ENCODE results near the gene EFCAB14. TPM values are rescaled to one million over a fixed set of nuclear protein-coding genes. Genes with fewer than 3 reads are reported as not detected.

EFCAB14 gene
- total RNA-seq, 1 experiment from 2014 or later = 52.5 TPM

DNA sequence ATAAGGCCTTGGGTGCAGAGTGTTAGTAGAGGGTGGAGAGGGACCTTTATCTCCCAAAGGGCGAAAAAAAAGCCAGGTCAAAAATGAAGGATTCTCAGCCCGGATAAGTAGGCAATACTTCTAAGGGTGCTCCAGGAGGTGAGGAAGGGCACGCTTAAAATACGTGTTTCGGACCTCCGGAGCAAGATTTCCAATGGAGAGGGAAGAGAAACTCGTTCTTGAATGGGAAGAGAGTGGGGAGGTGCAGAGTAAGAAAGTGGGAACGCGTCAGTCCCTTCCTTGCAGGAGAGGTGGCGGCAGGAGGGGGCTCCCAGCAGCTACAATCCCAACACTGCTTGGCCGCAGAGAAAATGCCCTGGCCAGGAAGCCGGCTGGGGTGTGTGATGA is 581 bp downstream of the EFCAB14 start:
- TF ChIP-seq CEBPB (IDR thresholded peaks at IDR 0.05; ENCODE audit: low read depth) = no peak
- no peak for TF ChIP-seq SIN3A (IDR thresholded peaks at IDR 0.05; ENCODE audit: low read depth)
- TF ChIP-seq ZFX (IDR thresholded peaks at IDR 0.05) = no peak
- no peak for TF ChIP-seq SP1 (IDR thresholded peaks at IDR 0.05; ENCODE audit: low read depth)
- TF ChIP-seq, protein P1, sequence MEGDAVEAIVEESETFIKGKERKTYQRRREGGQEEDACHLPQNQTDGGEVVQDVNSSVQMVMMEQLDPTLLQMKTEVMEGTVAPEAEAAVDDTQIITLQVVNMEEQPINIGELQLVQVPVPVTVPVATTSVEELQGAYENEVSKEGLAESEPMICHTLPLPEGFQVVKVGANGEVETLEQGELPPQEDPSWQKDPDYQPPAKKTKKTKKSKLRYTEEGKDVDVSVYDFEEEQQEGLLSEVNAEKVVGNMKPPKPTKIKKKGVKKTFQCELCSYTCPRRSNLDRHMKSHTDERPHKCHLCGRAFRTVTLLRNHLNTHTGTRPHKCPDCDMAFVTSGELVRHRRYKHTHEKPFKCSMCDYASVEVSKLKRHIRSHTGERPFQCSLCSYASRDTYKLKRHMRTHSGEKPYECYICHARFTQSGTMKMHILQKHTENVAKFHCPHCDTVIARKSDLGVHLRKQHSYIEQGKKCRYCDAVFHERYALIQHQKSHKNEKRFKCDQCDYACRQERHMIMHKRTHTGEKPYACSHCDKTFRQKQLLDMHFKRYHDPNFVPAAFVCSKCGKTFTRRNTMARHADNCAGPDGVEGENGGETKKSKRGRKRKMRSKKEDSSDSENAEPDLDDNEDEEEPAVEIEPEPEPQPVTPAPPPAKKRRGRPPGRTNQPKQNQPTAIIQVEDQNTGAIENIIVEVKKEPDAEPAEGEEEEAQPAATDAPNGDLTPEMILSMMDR (IDR thresholded peaks at IDR 0.05 in 2 of 3, conservative IDR thresholded peaks at IDR 0.05 in 1 of 3; ENCODE audit: borderline replicate concordance in 1 of 3, insufficient read depth in 1 of 3, low read depth in 2 of 3, low read length in 2 of 3) = no peak
- no peak for TF ChIP-seq CBX3 (IDR thresholded peaks at IDR 0.05; ENCODE audit: low read depth)
- no peak for TF ChIP-seq POLR2AphosphoS5 (IDR thresholded peaks at IDR 0.05; ENCODE audit: low read depth, low read length)
- no peak for TF ChIP-seq TCF7L2 (IDR thresholded peaks at IDR 0.05; ENCODE audit: borderline replicate concordance, extremely low read depth, insufficient read depth, insufficient read length)
- no peak for TF ChIP-seq POLR2A (IDR thresholded peaks at IDR 0.05; ENCODE audit: borderline replicate concordance, extremely low read depth, insufficient read depth, insufficient read length)
- TF ChIP-seq, protein P2, sequence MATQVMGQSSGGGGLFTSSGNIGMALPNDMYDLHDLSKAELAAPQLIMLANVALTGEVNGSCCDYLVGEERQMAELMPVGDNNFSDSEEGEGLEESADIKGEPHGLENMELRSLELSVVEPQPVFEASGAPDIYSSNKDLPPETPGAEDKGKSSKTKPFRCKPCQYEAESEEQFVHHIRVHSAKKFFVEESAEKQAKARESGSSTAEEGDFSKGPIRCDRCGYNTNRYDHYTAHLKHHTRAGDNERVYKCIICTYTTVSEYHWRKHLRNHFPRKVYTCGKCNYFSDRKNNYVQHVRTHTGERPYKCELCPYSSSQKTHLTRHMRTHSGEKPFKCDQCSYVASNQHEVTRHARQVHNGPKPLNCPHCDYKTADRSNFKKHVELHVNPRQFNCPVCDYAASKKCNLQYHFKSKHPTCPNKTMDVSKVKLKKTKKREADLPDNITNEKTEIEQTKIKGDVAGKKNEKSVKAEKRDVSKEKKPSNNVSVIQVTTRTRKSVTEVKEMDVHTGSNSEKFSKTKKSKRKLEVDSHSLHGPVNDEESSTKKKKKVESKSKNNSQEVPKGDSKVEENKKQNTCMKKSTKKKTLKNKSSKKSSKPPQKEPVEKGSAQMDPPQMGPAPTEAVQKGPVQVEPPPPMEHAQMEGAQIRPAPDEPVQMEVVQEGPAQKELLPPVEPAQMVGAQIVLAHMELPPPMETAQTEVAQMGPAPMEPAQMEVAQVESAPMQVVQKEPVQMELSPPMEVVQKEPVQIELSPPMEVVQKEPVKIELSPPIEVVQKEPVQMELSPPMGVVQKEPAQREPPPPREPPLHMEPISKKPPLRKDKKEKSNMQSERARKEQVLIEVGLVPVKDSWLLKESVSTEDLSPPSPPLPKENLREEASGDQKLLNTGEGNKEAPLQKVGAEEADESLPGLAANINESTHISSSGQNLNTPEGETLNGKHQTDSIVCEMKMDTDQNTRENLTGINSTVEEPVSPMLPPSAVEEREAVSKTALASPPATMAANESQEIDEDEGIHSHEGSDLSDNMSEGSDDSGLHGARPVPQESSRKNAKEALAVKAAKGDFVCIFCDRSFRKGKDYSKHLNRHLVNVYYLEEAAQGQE (IDR thresholded peaks at IDR 0.05; ENCODE audit: low read depth) = no peak
- TF ChIP-seq MAX (IDR thresholded peaks at IDR 0.05) = no peak
- no peak for TF ChIP-seq ELF1 (IDR thresholded peaks at IDR 0.05; ENCODE audit: borderline replicate concordance, low read depth)
- TF ChIP-seq, protein P3, sequence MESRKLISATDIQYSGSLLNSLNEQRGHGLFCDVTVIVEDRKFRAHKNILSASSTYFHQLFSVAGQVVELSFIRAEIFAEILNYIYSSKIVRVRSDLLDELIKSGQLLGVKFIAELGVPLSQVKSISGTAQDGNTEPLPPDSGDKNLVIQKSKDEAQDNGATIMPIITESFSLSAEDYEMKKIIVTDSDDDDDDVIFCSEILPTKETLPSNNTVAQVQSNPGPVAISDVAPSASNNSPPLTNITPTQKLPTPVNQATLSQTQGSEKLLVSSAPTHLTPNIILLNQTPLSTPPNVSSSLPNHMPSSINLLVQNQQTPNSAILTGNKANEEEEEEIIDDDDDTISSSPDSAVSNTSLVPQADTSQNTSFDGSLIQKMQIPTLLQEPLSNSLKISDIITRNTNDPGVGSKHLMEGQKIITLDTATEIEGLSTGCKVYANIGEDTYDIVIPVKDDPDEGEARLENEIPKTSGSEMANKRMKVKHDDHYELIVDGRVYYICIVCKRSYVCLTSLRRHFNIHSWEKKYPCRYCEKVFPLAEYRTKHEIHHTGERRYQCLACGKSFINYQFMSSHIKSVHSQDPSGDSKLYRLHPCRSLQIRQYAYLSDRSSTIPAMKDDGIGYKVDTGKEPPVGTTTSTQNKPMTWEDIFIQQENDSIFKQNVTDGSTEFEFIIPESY (IDR thresholded peaks at IDR 0.05; ENCODE audit: extremely low read depth, insufficient replicate concordance, low read length) = no peak
- no peak for TF ChIP-seq ATF3 (IDR thresholded peaks at IDR 0.05)
- no peak for TF ChIP-seq ZNF274 (IDR thresholded peaks at IDR 0.05; ENCODE audit: low read depth, low read length)
- no peak for TF ChIP-seq FOSL1 (IDR thresholded peaks at IDR 0.05; ENCODE audit: low read depth)
- no peak for TF ChIP-seq JUND (IDR thresholded peaks at IDR 0.05)
- no peak for TF ChIP-seq EZH2 (IDR thresholded peaks at IDR 0.05)
- ChIA-PET CTCF (no interaction called here), POLR2A (no interaction called here), RAD21 (ENCODE audit: low non-redundant PET in 1 of 2, low total read pairs in 2 of 2, uncharacterized antibody in 2 of 2, unreplicated experiment in 2 of 2) (no interaction called here)
- no peaks in the 10 kb centered on the region for H3K9me2 ChIP-seq (ENCODE audit: insufficient read depth)
- H3K4me1 ChIP-seq (ENCODE audit: control insufficient read depth in 1 of 2, insufficient read depth in 2 of 2, low read length in 2 of 2) = peaks cover 17 to 23% of the 10 kb centered on the region in 2 experiments
- H3K9me3 ChIP-seq (ENCODE audit: control insufficient read depth in 1 of 2, insufficient read depth in 1 of 2, low read depth in 1 of 2, low read length in 2 of 2) = no peaks in the 10 kb centered on the region
- peak; percentile 21 for ATAC-seq
- H4K20me1 ChIP-seq (ENCODE audit: insufficient read depth) = no peaks in the 10 kb centered on the region
- peaks cover 9 to 18% of the 10 kb centered on the region in 2 experiments; a peak in 3 of 4 replicates for H3K36me3 ChIP-seq (ENCODE audit: control insufficient read depth in 1 of 2, insufficient read depth in 2 of 2, low read length in 2 of 2)
- intact Hi-C loops (cut with micrococcal nuclease) = no loop called here
- BruUV-seq (replicated peaks) = TSS peak; percentile 48
- peak overlapping the region; percentile 90 to 98 for H3K4me3 ChIP-seq (replicated peaks in 1 of 2; ENCODE audit: low read depth in 1 of 2, low read length in 2 of 2)
- peak overlapping the region; percentile 90 for H3K4me2 ChIP-seq (ENCODE audit: low read length)
- DNase-seq (ENCODE audit: low read depth, low spot score) = no peak
- H3K79me2 ChIP-seq (ENCODE audit: insufficient read depth, low read length) = peaks cover 35% of the 10 kb centered on the region
- H2AFZ ChIP-seq (ENCODE audit: low read depth, low read length, poor library complexity, severe bottlenecking) = no peak overlapping the region
- no peaks in the 10 kb centered on the region for H3K27me3 ChIP-seq (ENCODE audit: insufficient read depth, low read length)
- H3K27ac ChIP-seq (ENCODE audit: low read depth, low read length) = peak overlapping the region; percentile 72; the same call in 1 of the 2 replicates
- H3K9ac ChIP-seq (ENCODE audit: low read length) = peak overlapping the region; percentile 84
